IPS-18c (cell line): ENCODE results near the gene KCNK18.

Experiments used
- H3K4me3 ChIP-seq: 2 replicates; pipeline ENCODE4 v1.7.0; 2013; ENCODE audit warnings: low read depth, mild to moderate bottlenecking, low read length, moderate library complexity; ENCODE audit not compliant: insufficient read depth
- H3K9me3 ChIP-seq: one replicate; pipeline ENCODE4 v1.6.1; 2013; ENCODE audit warnings: mild to moderate bottlenecking, low read length, moderate library complexity; ENCODE audit not compliant: control insufficient read depth, insufficient read depth

KCNK18 gene

GRCh38 chr10:117239721-117240620, 42.7 kb downstream of the KCNK18 start:
- Histone ChIP-seq H3K9me3 (no peaks in the 10 kb centered on the region), H3K4me3 (peak overlapping the region; percentile 81)

DNA sequence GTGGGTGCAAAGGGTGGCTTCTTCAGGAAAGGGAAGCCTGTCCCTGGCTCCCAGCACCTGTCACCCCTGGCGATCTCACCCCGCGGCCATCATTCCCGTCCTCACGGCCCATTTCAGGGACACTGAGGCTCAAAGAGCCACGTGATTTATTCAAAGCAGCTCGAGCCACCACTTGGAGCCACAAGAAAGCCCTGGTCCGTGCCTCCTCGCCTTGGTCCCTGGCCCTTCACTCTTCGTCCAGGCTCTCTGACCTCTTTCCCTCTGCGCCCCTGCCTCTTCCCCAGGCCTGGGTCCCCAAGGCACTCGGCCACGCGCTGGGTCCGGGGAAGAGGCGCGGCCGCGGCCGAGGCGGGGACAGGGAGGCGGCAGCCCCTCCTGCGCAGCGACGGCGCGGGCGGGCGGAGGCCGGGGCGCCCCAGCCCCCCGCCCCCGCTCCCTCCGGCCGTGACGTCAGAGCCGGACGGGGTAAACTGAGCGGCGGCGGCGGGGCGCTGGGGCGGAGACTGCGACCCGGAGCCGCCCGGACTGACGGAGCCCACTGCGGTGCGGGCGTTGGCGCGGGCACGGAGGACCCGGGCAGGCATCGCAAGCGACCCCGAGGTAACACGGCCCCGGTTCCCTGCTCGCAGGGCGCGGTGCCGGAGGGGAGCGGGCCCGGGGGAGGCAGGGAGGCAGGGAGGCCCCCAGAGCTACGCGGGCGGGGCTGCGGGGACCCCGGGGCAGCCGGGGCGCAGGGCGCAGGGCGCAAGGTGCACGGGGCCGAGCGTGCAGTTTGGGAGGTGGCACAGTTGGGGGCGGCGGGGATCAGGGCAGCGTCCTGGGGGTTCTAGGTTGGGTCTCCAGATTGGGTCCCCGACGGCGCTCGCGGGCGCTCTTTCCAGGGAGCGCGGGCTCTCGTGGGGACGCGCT, 43.6 kb downstream of the KCNK18 start, which contains the start of gene SLC18A2:
Gene SLC18A2, plus strand, starts transcription at position 494 of the 909 bp plus-strand sequence. CDS start 580 bp downstream, outside the sequence.
- peak within 1 kb of the TSS; percentile 81 for H3K4me3 ChIP-seq
- no peaks in the 10 kb centered on the region for H3K9me3 ChIP-seq

DNA sequence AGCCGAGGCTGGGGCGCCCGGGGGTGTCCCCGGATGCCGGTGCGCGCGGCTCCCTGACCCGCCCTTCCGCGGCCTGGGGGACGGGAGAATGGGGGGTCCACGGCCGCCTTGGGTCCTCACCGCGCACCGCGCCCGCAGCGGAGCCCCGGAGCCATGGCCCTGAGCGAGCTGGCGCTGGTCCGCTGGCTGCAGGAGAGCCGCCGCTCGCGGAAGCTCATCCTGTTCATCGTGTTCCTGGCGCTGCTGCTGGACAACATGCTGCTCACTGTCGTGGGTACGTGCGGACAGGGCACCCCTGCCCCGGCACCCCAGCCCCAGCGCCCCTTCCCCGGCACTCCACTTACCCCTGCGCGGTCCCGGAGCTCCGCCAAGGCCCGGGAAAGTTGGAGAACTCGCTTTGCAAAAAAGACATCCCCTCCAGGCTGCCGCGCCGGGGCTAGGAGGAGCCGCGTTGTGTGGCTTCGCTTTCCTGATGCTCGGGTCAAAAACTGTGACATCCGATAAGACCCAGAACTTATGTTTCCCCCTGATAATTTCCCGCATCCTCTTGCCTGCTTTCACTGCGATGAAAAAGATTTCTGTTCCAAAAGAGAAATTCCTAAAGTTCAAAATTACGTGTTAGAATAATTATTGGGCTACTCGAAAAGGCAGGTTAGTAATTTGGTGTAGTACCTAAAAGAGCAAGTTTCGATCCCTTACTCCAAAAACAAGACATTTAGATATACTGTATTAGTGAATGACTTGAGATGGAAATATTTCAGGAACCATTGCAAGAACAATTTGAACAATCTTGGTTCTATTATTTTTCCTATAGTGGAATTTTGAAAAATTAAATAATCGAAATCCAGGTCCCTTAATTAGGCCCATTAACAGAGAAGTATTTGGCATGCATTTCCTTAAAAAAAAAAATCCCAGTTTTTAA, 44.5 kb downstream of the KCNK18 start:
- H3K4me3 ChIP-seq = peak overlapping the region; percentile 81; the same call in 1 of the 2 replicates
- no peaks in the 10 kb centered on the region for H3K9me3 ChIP-seq

DNA sequence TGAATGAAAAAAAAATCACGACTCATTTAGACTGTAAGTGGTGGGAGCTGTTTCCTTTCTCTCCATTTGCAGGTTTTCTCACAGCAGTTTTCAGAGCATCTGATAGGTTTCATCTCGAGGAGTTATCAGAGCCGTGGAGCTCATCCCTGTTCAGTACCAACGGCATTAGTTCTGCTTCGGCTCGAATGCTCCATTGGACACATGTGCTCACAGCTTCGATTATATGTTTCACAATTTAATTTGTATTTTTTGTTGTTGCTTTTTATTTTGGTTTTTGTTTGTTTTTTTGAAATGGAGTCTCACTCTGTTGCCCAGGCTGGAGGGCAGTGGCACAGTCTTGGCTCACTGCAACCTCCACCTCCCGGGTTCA, 45.2 kb downstream of the KCNK18 start:
- Histone ChIP-seq H3K4me3 (no peak overlapping the region), H3K9me3 (no peaks in the 10 kb centered on the region)

DNA sequence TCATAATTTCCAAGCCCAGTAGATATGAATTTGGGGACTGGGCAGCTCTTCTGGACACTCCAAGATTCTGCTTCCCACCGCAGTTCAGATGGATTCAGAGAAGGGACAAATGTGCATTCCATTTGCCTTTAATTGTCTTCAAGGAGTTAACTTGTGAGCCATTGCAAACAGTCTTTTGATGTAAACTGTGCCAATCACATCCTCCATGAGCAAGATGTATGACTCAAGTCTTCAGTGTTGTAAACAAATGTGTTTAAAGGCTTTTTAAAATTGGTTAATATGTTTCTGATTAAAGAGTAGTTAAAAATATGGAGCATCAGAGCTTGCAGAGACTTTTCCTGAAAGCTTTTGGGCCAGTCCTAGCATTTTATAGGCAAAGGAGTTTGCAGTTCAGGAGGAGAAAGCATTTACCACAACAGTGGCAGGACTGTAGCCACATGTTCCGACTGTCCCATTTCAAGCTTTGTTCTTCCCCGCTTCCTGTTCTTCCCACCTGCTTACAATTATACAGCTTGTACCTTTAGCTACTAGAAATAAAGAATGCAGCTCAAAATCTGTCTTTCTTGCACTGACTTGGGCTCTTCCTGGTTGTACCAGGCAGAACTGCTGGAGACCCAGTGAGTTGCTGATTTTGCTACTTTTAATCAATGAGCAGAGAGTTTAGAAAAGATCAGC, 49.8 kb downstream of the KCNK18 start:
- no peak overlapping the region for H3K4me3 ChIP-seq

GRCh38 chr10:117248750-117249465, 51.6 kb downstream of the KCNK18 start:
- H3K4me3 ChIP-seq = no peak overlapping the region
- no peaks in the 10 kb centered on the region for H3K9me3 ChIP-seq

More for the DNA sequence above, 49.8 kb downstream of the KCNK18 start:
- no peaks in the 10 kb centered on the region for H3K9me3 ChIP-seq

DNA sequence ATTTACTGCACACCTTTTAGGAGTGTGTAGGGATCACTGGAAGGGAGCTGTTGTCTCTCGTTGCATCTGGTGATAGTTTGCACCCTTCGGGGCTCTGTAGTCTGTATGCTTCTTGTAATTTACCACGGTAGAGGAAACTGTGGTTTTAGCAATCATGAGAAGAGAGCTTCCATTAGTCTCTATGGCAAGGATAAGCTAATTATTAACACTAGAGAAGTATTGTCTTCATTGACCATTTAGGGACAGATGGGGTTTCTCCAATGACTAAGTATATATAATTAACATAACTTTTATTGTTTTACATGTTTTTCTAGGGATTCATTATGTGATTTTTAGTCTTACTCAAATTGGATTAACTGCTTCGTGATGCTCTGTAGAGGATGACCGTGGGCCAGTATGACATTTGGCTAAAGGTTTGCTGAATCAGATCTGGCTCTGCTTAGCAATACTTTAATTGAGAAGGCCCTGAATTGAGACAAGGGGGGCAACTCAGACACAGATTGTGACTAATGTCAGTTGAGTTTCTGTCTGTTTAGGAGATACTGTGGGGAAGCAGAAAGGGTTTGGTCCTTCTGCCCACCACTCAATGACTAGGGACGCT, 52.3 kb downstream of the KCNK18 start:
- no peak overlapping the region for H3K4me3 ChIP-seq
- H3K9me3 ChIP-seq = no peaks in the 10 kb centered on the region

DNA sequence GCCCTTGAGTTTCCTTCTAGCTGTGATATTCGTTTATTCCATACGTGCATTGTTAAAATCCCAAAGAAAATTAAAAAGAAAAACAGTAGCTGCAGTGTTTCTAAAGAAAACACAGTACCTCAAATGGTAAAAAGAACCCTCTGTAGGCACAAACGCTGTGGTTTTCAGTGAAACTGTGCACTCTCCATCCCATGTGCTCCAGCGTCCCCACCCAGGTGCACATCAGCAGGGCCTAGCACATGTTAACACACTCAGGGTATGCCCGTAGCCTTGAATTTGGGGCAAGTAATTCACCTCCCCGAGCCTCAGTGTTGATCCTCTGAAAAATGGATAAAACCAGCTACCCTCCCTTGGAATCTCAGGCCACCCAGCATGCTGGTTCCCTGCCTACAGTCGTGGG, 53.1 kb downstream of the KCNK18 start:
- Histone ChIP-seq H3K9me3 (no peaks in the 10 kb centered on the region), H3K4me3 (no peak overlapping the region)

- H3K9me3 ChIP-seq = no peaks in the 10 kb centered on the region
- H3K4me3 ChIP-seq = no peak overlapping the region
Observed at GRCh38 chr10:117253908-117254307, 56.6 kb downstream of the KCNK18 start.

- Histone ChIP-seq H3K9me3 (no peaks in the 10 kb centered on the region), H3K4me3 (no peak overlapping the region)
Observed at GRCh38 chr10:117254338-117254737, 57.0 kb downstream of the KCNK18 start.

- Histone ChIP-seq H3K9me3 (no peaks in the 10 kb centered on the region), H3K4me3 (no peak overlapping the region)
Observed at GRCh38 chr10:117254774-117255735, 57.8 kb downstream of the KCNK18 start.

GRCh38 chr10:117255835-117256460, 58.7 kb downstream of the KCNK18 start:
- Histone ChIP-seq H3K4me3 (no peak overlapping the region), H3K9me3 (no peaks in the 10 kb centered on the region)

- Histone ChIP-seq H3K9me3 (no peaks in the 10 kb centered on the region), H3K4me3 (no peak overlapping the region)
Observed at GRCh38 chr10:117256910-117257309, 59.6 kb downstream of the KCNK18 start.

GRCh38 chr10:117257721-117258120, 60.4 kb downstream of the KCNK18 start:
- no peaks in the 10 kb centered on the region for H3K9me3 ChIP-seq
- H3K4me3 ChIP-seq = no peak overlapping the region
